Measurements from ENCODE around the gene ZNF141. TPM values are rescaled to one million over a fixed set of nuclear protein-coding genes. Genes with fewer than 3 reads are reported as not detected.

The ZNF141 gene
- total and polyA plus RNA-seq, 2 of the 4 experiments (the other 2 are of a cell fraction) = 1.8 to 4.7 TPM

DNA sequence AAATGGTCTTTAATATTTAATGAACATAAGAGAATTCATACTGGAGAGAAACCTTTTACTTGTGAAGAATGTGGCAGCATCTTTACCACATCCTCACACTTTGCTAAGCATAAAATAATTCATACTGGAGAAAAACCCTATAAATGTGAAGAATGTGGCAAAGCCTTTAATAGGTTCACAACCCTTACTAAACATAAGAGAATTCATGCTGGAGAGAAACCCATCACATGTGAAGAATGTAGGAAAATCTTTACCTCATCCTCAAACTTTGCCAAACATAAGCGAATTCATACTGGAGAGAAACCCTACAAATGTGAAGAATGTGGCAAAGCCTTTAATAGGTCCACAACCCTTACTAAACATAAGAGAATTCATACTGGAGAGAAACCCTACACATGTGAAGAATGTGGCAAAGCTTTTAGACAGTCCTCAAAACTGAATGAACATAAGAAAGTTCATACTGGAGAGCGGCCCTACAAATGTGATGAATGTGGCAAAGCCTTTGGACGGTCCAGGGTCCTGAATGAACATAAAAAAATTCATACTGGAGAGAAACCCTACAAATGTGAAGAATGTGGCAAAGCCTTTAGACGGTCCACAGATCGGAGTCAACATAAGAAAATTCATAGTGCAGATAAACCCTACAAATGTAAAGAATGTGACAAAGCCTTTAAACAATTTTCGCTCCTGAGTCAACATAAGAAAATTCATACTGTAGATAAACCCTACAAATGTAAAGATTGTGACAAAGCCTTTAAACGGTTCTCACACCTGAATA lies 35.6 kb downstream of the ZNF141 start:
- no TSS peak for BruUV-seq (replicated peaks)
- POLR2A ChIA-PET (ENCODE audit: unreplicated experiment) = no interaction called here

More for the DNA sequence above, 35.6 kb downstream of the ZNF141 start:
- no CpG with 5 or more reads among the region's 7 CpGs for WGBS, 2 experiments (ENCODE audit: extremely low coverage in 2 of 2, insufficient read length in 1 of 2)
- in situ Hi-C loops (cut with MboI; ENCODE audit: low sequenced_read_pairs) = no loop called here
- no peak for ATAC-seq (ENCODE audit: low read depth)
- H3K14ac ChIP-seq (replicated peaks; ENCODE audit: low read depth, low read length) = no peak overlapping the region
- H2BK120ac ChIP-seq (ENCODE audit: low read depth, low read length) = no peak overlapping the region
- H3K27ac ChIP-seq (ENCODE audit: insufficient read depth, low read length) = no peak overlapping the region
- no peak overlapping the region for H4K8ac ChIP-seq (ENCODE audit: low read depth in 2 of 2, low read length in 2 of 2)
- H2AK5ac ChIP-seq (ENCODE audit: low read depth, low read length) = no peak overlapping the region
- no peak overlapping the region for H4K5ac ChIP-seq (ENCODE audit: low read depth, low read length)
- no peak overlapping the region for H3K4me2 ChIP-seq (ENCODE audit: low read depth, low read length)
- no peaks in the 10 kb centered on the region for H3K4me1 ChIP-seq (ENCODE audit: control insufficient read depth, insufficient read depth, low read length)
- no peak overlapping the region for H3K18ac ChIP-seq (ENCODE audit: low read depth, low read length)
- H3K4ac ChIP-seq (ENCODE audit: low read depth, low read length) = no peak overlapping the region
- no peak overlapping the region for H2AK9ac ChIP-seq (replicated peaks; ENCODE audit: low read depth, low read length, poor library complexity)
- H3K56ac ChIP-seq (ENCODE audit: extremely low read depth, insufficient read depth, low read length) = no peak overlapping the region
- no peak overlapping the region for H2AFZ ChIP-seq (replicated peaks; ENCODE audit: low read length, poor library complexity)
- intact Hi-C loops (cut with micrococcal nuclease) = loop anchor here (10.0 kb wide), 1 partner anchor 72 kb away; no protein-coding TSS in a partner anchor
- no peak overlapping the region for H3K23ac ChIP-seq (ENCODE audit: low read depth, low read length)
- no peaks in the 10 kb centered on the region for H3K27me3 ChIP-seq (ENCODE audit: control insufficient read depth, insufficient read depth, low read length)
- no peaks in the 10 kb centered on the region; a peak in 1 of 4 replicates for H3K79me1 ChIP-seq (ENCODE audit: low read depth in 1 of 2, low read length in 2 of 2)
- no peaks in the 10 kb centered on the region for H4K20me1 ChIP-seq (ENCODE audit: insufficient read depth, low read length)
- CTCF ChIA-PET = no interaction called here
- H3K9me3 ChIP-seq (ENCODE audit: control insufficient read depth, insufficient read depth, low read length) = peaks cover 59% of the 10 kb centered on the region
- H3K4me3 ChIP-seq (ENCODE audit: insufficient read depth, low read depth, low read length) = no peak overlapping the region
- no peak overlapping the region for H2BK5ac ChIP-seq (ENCODE audit: low read depth, low read length, poor library complexity, severe bottlenecking)
- H3K9ac ChIP-seq (ENCODE audit: low read depth, low read length) = no peak overlapping the region
- H2BK15ac ChIP-seq (ENCODE audit: low read depth, low read length) = no peak overlapping the region
- TF ChIP-seq, protein P1, sequence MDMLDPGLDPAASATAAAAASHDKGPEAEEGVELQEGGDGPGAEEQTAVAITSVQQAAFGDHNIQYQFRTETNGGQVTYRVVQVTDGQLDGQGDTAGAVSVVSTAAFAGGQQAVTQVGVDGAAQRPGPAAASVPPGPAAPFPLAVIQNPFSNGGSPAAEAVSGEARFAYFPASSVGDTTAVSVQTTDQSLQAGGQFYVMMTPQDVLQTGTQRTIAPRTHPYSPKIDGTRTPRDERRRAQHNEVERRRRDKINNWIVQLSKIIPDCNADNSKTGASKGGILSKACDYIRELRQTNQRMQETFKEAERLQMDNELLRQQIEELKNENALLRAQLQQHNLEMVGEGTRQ (IDR thresholded peaks at IDR 0.05; ENCODE audit: low read depth, low read length) = no peak
- TF ChIP-seq ELK1 (IDR thresholded peaks at IDR 0.05; ENCODE audit: borderline replicate concordance, low read depth, low read length) (no peak), RCOR1 (IDR thresholded peaks at IDR 0.05; ENCODE audit: insufficient replicate concordance, low read length) (no peak), RAD21 (IDR thresholded peaks at IDR 0.05; ENCODE audit: low read length) (no peak), BHLHE40 (IDR thresholded peaks at IDR 0.05; ENCODE audit: low read depth, low read length) (no peak), SMC3 (IDR thresholded peaks at IDR 0.05; ENCODE audit: low read depth, low read length) (no peak), MAFK (IDR thresholded peaks at IDR 0.05; ENCODE audit: low read depth, low read length) (no peak), CEBPB (IDR thresholded peaks at IDR 0.05; ENCODE audit: low read depth, low read length) (no peak), POLR2A (IDR thresholded peaks at IDR 0.05; ENCODE audit: low read depth, low read length) (no peak), CHD1 (IDR thresholded peaks at IDR 0.05; ENCODE audit: low read depth, low read length) (no peak), FOS (IDR thresholded peaks at IDR 0.05; ENCODE audit: low read depth, low read length) (no peak), NFE2L2 (IDR thresholded peaks at IDR 0.05; ENCODE audit: low read depth, low read length) (no peak), MXI1 (IDR thresholded peaks at IDR 0.05; ENCODE audit: borderline replicate concordance, low read depth, low read length) (no peak), RFX5 (IDR thresholded peaks at IDR 0.05; ENCODE audit: low read depth, low read length) (no peak), MAZ (IDR thresholded peaks at IDR 0.05; ENCODE audit: borderline replicate concordance, low read depth, low read length) (no peak)
- TF ChIP-seq, protein P2, sequence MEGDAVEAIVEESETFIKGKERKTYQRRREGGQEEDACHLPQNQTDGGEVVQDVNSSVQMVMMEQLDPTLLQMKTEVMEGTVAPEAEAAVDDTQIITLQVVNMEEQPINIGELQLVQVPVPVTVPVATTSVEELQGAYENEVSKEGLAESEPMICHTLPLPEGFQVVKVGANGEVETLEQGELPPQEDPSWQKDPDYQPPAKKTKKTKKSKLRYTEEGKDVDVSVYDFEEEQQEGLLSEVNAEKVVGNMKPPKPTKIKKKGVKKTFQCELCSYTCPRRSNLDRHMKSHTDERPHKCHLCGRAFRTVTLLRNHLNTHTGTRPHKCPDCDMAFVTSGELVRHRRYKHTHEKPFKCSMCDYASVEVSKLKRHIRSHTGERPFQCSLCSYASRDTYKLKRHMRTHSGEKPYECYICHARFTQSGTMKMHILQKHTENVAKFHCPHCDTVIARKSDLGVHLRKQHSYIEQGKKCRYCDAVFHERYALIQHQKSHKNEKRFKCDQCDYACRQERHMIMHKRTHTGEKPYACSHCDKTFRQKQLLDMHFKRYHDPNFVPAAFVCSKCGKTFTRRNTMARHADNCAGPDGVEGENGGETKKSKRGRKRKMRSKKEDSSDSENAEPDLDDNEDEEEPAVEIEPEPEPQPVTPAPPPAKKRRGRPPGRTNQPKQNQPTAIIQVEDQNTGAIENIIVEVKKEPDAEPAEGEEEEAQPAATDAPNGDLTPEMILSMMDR (conservative IDR thresholded peaks at IDR 0.05; ENCODE audit: low read depth, low read length) = no peak
- no peaks in the 10 kb centered on the region for H3K9me1 ChIP-seq (ENCODE audit: insufficient read depth, low read length)
- no peak for DNase-seq
- peaks cover 15% of the 10 kb centered on the region for H3K36me3 ChIP-seq (ENCODE audit: control insufficient read depth, insufficient read depth, low read length)
- no peak overlapping the region for H2BK20ac ChIP-seq (ENCODE audit: low read depth, low read length)
- no peak overlapping the region for H4K91ac ChIP-seq (ENCODE audit: insufficient read depth, low read depth, low read length)
- dilution Hi-C loops (cut with HindIII; ENCODE audit: low sequenced_read_pairs, unreplicated experiment) = no loop called here

Data from IMR-90 (cell line).